ENCODE results near the gene OSBPL9.

OSBPL9 gene

DNA sequence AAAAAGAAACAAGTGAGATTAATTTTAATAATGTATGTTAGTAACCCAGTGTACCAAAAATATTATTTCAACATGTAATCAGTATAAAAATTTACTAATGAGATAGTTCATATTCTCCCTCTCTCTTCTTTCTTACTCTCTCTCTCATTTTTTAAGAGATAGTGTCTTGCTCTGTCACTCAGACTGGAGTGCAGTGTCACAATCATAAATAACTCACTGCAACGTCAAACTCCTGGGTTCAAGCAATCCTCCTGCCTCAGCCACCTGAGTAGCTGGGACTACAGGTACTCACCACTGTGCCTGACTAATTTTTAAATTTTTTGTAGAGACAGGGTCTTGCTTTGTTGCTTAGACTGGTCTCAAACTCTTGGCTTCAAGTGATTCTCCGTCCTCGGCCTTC lies 137.8 kb downstream of the OSBPL9 start:
- Histone ChIP-seq H3K36me3 (ENCODE audit: low read depth) (peaks cover 59% of the 10 kb centered on the region), H3K27me3 (ENCODE audit: insufficient read depth, poor library complexity, severe bottlenecking) (no peaks in the 10 kb centered on the region), H3K4me3 (ENCODE audit: severe bottlenecking) (no peak overlapping the region), H3K9me3 (ENCODE audit: severe bottlenecking) (no peaks in the 10 kb centered on the region), H3K27ac (ENCODE audit: poor library complexity, severe bottlenecking) (no peak overlapping the region), H3K4me1 (ENCODE audit: insufficient read depth, poor library complexity, severe bottlenecking) (peaks cover 10% of the 10 kb centered on the region)
- DNase-seq (ENCODE audit: low spot score), result no peak
- ATAC-seq (ENCODE audit: low read depth), result no peak
- TF ChIP-seq, protein P1, sequence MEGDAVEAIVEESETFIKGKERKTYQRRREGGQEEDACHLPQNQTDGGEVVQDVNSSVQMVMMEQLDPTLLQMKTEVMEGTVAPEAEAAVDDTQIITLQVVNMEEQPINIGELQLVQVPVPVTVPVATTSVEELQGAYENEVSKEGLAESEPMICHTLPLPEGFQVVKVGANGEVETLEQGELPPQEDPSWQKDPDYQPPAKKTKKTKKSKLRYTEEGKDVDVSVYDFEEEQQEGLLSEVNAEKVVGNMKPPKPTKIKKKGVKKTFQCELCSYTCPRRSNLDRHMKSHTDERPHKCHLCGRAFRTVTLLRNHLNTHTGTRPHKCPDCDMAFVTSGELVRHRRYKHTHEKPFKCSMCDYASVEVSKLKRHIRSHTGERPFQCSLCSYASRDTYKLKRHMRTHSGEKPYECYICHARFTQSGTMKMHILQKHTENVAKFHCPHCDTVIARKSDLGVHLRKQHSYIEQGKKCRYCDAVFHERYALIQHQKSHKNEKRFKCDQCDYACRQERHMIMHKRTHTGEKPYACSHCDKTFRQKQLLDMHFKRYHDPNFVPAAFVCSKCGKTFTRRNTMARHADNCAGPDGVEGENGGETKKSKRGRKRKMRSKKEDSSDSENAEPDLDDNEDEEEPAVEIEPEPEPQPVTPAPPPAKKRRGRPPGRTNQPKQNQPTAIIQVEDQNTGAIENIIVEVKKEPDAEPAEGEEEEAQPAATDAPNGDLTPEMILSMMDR (IDR thresholded peaks at IDR 0.05; ENCODE audit: poor library complexity, severe bottlenecking), result no peak

DNA sequence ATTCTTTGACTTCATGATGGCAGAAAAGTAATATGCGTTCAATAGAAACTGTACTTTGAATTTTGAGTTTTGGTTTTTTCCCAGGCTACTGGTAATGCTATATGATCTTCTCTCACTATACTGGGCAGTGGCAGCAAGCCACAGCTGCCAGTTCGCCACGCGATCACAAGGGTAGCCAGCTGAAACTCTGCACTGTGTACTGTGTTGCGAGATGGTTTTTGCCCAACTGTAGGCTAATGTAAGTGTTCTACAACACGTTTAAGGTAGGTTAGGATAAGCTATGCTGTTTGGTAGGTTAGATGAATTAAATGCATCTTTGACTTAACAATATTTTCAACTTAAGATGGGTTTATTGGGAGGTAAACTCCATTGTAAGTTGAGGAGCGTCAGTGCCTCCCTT lies 138.5 kb downstream of the OSBPL9 start:
- no peak for ATAC-seq (ENCODE audit: low read depth)
- TF ChIP-seq, protein P1 (IDR thresholded peaks at IDR 0.05; ENCODE audit: poor library complexity, severe bottlenecking), result no peak

DNA sequence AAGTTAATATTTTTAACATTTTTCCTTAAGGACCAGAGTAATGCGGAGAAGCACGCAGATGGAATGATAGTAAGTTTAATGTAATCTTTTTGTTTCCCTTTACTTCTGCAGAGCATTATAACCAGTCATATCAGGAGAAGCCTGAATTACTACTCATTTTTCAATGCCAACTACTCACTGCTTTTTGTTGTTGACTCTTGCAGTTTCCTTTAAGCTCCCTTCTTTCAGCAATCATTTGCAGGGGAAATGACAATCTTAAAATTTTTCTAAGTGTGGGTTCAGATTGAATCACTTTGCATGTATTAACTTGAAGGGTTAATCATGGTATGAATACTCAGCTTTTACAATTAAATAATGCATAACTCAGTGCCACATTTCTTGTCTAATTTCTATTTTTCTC lies 139.4 kb downstream of the OSBPL9 start:
- H3K36me3 ChIP-seq (ENCODE audit: low read depth), result peaks cover 52% of the 10 kb centered on the region
- H3K4me3 ChIP-seq (ENCODE audit: severe bottlenecking), result no peak overlapping the region
- TF ChIP-seq, protein P1 (IDR thresholded peaks at IDR 0.05; ENCODE audit: poor library complexity, severe bottlenecking), result no peak
- ATAC-seq (ENCODE audit: low read depth) (no peak), DNase-seq (ENCODE audit: low spot score) (no peak)
- no peaks in the 10 kb centered on the region for H3K9me3 ChIP-seq (ENCODE audit: severe bottlenecking)
- H3K4me1 ChIP-seq (ENCODE audit: insufficient read depth, poor library complexity, severe bottlenecking), result peaks cover 9% of the 10 kb centered on the region
- no peak overlapping the region for H3K27ac ChIP-seq (ENCODE audit: poor library complexity, severe bottlenecking)
- no peaks in the 10 kb centered on the region for H3K27me3 ChIP-seq (ENCODE audit: insufficient read depth, poor library complexity, severe bottlenecking)

More for the DNA sequence above, 138.5 kb downstream of the OSBPL9 start:
- Histone ChIP-seq H3K9me3 (ENCODE audit: severe bottlenecking) (no peaks in the 10 kb centered on the region), H3K27me3 (ENCODE audit: insufficient read depth, poor library complexity, severe bottlenecking) (no peaks in the 10 kb centered on the region), H3K4me3 (ENCODE audit: severe bottlenecking) (no peak overlapping the region), H3K4me1 (ENCODE audit: insufficient read depth, poor library complexity, severe bottlenecking) (peaks cover 10% of the 10 kb centered on the region), H3K36me3 (ENCODE audit: low read depth) (peaks cover 59% of the 10 kb centered on the region), H3K27ac (ENCODE audit: poor library complexity, severe bottlenecking) (no peak overlapping the region)
- no peak for DNase-seq (ENCODE audit: low spot score)

DNA sequence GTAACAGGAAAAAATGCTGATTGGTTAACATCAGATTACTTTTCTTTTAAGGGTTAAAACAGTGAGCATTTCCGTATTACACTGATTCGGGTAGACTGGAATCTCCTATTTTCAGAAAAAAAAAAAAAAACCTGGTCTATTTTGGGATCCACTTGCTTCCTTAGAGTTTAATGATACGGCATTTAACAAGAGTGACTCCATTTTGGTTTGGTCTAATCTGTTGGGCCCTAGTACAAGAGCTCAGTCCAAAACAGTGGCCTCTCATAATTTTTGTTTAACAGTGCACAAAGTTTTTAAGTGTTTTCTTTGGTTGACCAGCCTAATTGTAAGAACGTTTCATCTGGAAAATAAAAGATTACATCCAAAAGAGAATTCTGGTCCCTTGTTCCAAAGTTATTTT lies 141.4 kb downstream of the OSBPL9 start:
- ATAC-seq (ENCODE audit: low read depth), result no peak
- no peak overlapping the region for H3K27ac ChIP-seq (ENCODE audit: poor library complexity, severe bottlenecking)
- TF ChIP-seq, protein P1 (IDR thresholded peaks at IDR 0.05; ENCODE audit: poor library complexity, severe bottlenecking), result no peak
- H3K36me3 ChIP-seq (ENCODE audit: low read depth), result peaks cover 52% of the 10 kb centered on the region
- H3K4me3 ChIP-seq (ENCODE audit: severe bottlenecking), result no peak overlapping the region
- H3K9me3 ChIP-seq (ENCODE audit: severe bottlenecking), result no peaks in the 10 kb centered on the region
- DNase-seq (ENCODE audit: low spot score), result no peak
- H3K27me3 ChIP-seq (ENCODE audit: insufficient read depth, poor library complexity, severe bottlenecking), result no peaks in the 10 kb centered on the region
- peaks cover 9% of the 10 kb centered on the region for H3K4me1 ChIP-seq (ENCODE audit: insufficient read depth, poor library complexity, severe bottlenecking)

DNA sequence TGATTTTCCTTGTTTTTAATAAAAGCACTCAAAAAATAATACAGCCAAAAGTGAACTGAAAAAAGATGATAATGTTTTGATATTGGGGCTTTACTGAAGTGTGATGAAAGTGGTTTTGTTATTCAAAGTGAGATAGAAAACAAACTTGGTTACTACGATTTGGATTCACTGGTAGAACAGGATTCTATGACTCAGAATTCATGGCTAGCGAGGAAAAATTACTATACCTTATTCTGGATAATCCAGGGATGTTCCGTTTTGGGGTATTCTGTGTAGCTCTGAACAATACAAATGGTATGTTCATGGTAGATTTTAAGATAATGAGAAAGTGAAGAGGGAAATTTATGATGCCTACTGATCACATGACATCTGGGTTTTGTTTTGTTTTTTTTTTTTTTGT lies 144.0 kb downstream of the OSBPL9 start:
- DNase-seq (ENCODE audit: low spot score), result no peak
- TF ChIP-seq, protein P1 (IDR thresholded peaks at IDR 0.05; ENCODE audit: poor library complexity, severe bottlenecking), result no peak

More for the DNA sequence above, 144.0 kb downstream of the OSBPL9 start:
- Histone ChIP-seq H3K27ac (ENCODE audit: poor library complexity, severe bottlenecking) (peak overlapping the region; percentile 2), H3K36me3 (ENCODE audit: low read depth) (peaks cover 54% of the 10 kb centered on the region), H3K9me3 (ENCODE audit: severe bottlenecking) (no peaks in the 10 kb centered on the region), H3K4me1 (ENCODE audit: insufficient read depth, poor library complexity, severe bottlenecking) (peaks cover 9% of the 10 kb centered on the region), H3K4me3 (ENCODE audit: severe bottlenecking) (no peak overlapping the region), H3K27me3 (ENCODE audit: insufficient read depth, poor library complexity, severe bottlenecking) (no peaks in the 10 kb centered on the region)
- ATAC-seq (ENCODE audit: low read depth), result peak; percentile 58; the same call in 2 of the 3 replicates

Measured in RWPE2 (cell line).